ENCODE results near the gene HLCS. TPM values are rescaled to one million over a fixed set of nuclear protein-coding genes. Genes with fewer than 3 reads are reported as not detected.

HLCS gene
- total RNA-seq, 3 donors from 2014 or later = 19.5 to 26.2 (median 20.3) TPM

- no peak for DNase-seq (ENCODE audit: low spot score in 2 of 2)
- H3K27me3 ChIP-seq = peaks cover 0 to 44% of the 10 kb centered on the region in 2 donors
- TF ChIP-seq CTCF (IDR thresholded peaks at IDR 0.05) = no peak
- TF ChIP-seq POLR2A (IDR thresholded peaks at IDR 0.05) = no peak
- no peak for TF ChIP-seq POLR2AphosphoS5 (IDR thresholded peaks at IDR 0.05)
- intact Hi-C loops (cut with DNase I; ENCODE audit: low total_unique reads) = no loop called here
- H3K36me3 ChIP-seq = no peaks in the 10 kb centered on the region
- H3K9me3 ChIP-seq = peaks cover 0 to 6% of the 10 kb centered on the region in 2 donors
- H3K4me3 ChIP-seq = no peak overlapping the region
- H3K27ac ChIP-seq = no peak overlapping the region
- no peaks in the 10 kb centered on the region for H3K4me1 ChIP-seq
These were observed 231.9 kb downstream of the HLCS start for GRCh38 chr21:36734367-36735200.

DNA sequence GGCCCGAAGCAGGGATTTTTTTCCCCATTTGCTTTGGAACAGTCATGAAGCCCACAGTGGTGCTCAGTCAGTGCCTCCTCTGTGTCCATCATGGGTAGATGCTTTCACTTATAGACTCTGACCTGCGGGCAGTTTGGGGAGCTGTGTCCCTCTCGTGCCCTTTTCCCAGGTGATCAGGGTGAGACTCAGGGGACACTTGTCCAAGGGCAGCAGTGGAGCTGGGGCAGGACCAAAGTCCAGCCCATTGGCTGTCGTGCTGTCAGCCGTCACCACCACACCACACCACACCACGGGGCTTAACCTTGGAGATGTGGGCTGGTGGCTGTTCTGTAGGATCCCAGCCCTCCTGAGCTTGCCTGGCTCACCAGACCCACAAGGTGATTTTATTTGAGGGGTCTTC lies 232.6 kb downstream of the HLCS start:
- no peaks in the 10 kb centered on the region for H3K4me1 ChIP-seq
- peaks cover 0 to 51% of the 10 kb centered on the region in 2 donors for H3K27me3 ChIP-seq
- no peak overlapping the region for H3K27ac ChIP-seq
- H3K36me3 ChIP-seq = no peaks in the 10 kb centered on the region
- no peak overlapping the region for H3K4me3 ChIP-seq
- no peak for DNase-seq (ENCODE audit: low spot score in 2 of 2)
- peaks cover 0 to 6% of the 10 kb centered on the region in 2 donors for H3K9me3 ChIP-seq
- no peak for TF ChIP-seq CTCF (IDR thresholded peaks at IDR 0.05)
- no peak for TF ChIP-seq POLR2A (IDR thresholded peaks at IDR 0.05)
- TF ChIP-seq POLR2AphosphoS5 (IDR thresholded peaks at IDR 0.05) = no peak
- intact Hi-C loops (cut with DNase I; ENCODE audit: low total_unique reads) = no loop called here

GRCh38 chr21:36732761-36733160 lies 233.7 kb downstream of the HLCS start:
- H3K36me3 ChIP-seq = no peaks in the 10 kb centered on the region
- TF ChIP-seq POLR2A (IDR thresholded peaks at IDR 0.05) = no peak
- TF ChIP-seq CTCF (IDR thresholded peaks at IDR 0.05) = no peak
- TF ChIP-seq POLR2AphosphoS5 (IDR thresholded peaks at IDR 0.05) = no peak
- H3K4me3 ChIP-seq = no peak overlapping the region
- no peak for DNase-seq (ENCODE audit: low spot score in 2 of 2)
- H3K27me3 ChIP-seq = peaks cover 0 to 54% of the 10 kb centered on the region in 2 donors
- no peaks in the 10 kb centered on the region for H3K4me1 ChIP-seq
- H3K27ac ChIP-seq = no peak overlapping the region
- intact Hi-C loops (cut with DNase I; ENCODE audit: low total_unique reads) = no loop called here
- peaks cover 0 to 6% of the 10 kb centered on the region in 2 donors for H3K9me3 ChIP-seq

GRCh38 chr21:36732217-36732616 lies 234.3 kb downstream of the HLCS start:
- peaks cover 0 to 51% of the 10 kb centered on the region in 2 donors for H3K27me3 ChIP-seq
- no peak for TF ChIP-seq POLR2A (IDR thresholded peaks at IDR 0.05)
- TF ChIP-seq CTCF (IDR thresholded peaks at IDR 0.05) = no peak
- TF ChIP-seq POLR2AphosphoS5 (IDR thresholded peaks at IDR 0.05) = no peak
- H3K9me3 ChIP-seq = peaks cover 0 to 6% of the 10 kb centered on the region in 2 donors

More at GRCh38 chr21:36732217-36732616, 234.3 kb downstream of the HLCS start:
- Histone ChIP-seq H3K36me3 (no peaks in the 10 kb centered on the region), H3K4me3 (no peak overlapping the region), H3K27ac (no peak overlapping the region), H3K4me1 (no peaks in the 10 kb centered on the region)
- DNase-seq (ENCODE audit: low spot score in 2 of 2) = no peak
- intact Hi-C loops (cut with DNase I; ENCODE audit: low total_unique reads) = no loop called here

Measured in breast epithelium (tissue), 4 donors.